Measurements from ENCODE around the gene ADAMTS8. TPM values are rescaled to one million over a fixed set of nuclear protein-coding genes. Genes with fewer than 3 reads are reported as not detected.

Gene ADAMTS8
- total and polyA plus RNA-seq, 4 donors, result 0.02 to 0.08 (median 0.07) TPM; not detected in 1

DNA sequence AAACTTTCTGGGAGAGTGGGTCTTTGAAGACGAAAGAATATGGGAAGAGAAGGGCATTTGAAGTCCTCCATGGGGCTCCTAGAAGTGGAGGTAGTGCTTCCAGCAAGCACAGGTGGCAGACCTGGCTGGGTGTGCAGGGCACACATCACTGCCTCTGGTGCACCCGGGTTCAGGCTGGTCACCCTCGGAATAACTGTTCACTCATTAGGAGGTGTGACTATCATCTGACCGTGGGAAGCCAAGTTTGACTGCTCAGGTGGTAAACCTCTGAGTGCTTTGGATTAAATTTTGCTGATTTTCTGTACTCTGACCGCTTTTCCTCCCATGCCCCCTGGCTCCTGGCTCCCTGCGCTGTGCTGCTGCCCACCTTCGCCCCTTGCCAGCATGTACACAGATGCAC lies 31.1 kb upstream of the ADAMTS8 start:
- no peak overlapping the region for H3K9ac ChIP-seq (ENCODE audit: low read depth in 1 of 2, low read length in 2 of 2)
- H3K36me3 ChIP-seq (ENCODE audit: control insufficient read depth in 4 of 4, insufficient read depth in 3 of 4, low read depth in 1 of 4, low read length in 3 of 4), result no peaks in the 10 kb centered on the region
- H3K27ac ChIP-seq (ENCODE audit: low read depth in 1 of 2, low read length in 2 of 2), result no peak overlapping the region
- no peaks in the 10 kb centered on the region for H3K4me1 ChIP-seq (ENCODE audit: control insufficient read depth in 4 of 4, insufficient read depth in 4 of 4, low read length in 3 of 4)
- DNase-seq (ENCODE audit: low spot score), result no peak
- peaks cover 0 to 5% (median under 1%) of the 10 kb centered on the region in 4 donors for H3K27me3 ChIP-seq (ENCODE audit: control insufficient read depth in 4 of 4, insufficient read depth in 4 of 4, low read length in 3 of 4)
- TF ChIP-seq, protein P1, sequence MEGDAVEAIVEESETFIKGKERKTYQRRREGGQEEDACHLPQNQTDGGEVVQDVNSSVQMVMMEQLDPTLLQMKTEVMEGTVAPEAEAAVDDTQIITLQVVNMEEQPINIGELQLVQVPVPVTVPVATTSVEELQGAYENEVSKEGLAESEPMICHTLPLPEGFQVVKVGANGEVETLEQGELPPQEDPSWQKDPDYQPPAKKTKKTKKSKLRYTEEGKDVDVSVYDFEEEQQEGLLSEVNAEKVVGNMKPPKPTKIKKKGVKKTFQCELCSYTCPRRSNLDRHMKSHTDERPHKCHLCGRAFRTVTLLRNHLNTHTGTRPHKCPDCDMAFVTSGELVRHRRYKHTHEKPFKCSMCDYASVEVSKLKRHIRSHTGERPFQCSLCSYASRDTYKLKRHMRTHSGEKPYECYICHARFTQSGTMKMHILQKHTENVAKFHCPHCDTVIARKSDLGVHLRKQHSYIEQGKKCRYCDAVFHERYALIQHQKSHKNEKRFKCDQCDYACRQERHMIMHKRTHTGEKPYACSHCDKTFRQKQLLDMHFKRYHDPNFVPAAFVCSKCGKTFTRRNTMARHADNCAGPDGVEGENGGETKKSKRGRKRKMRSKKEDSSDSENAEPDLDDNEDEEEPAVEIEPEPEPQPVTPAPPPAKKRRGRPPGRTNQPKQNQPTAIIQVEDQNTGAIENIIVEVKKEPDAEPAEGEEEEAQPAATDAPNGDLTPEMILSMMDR (IDR thresholded peaks at IDR 0.05; ENCODE audit: low read depth, low read length, missing input control), result no peak
- no peak for TF ChIP-seq HNF4A (conservative IDR thresholded peaks at IDR 0.05)
- no peak for TF ChIP-seq EGR1 (IDR thresholded peaks at IDR 0.05; ENCODE audit: low read depth in 2 of 2)
- TF ChIP-seq, protein P2, sequence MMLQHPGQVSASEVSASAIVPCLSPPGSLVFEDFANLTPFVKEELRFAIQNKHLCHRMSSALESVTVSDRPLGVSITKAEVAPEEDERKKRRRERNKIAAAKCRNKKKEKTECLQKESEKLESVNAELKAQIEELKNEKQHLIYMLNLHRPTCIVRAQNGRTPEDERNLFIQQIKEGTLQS (IDR thresholded peaks at IDR 0.05), result no peak
- no peak for TF ChIP-seq FOXA2 (IDR thresholded peaks at IDR 0.05)
- no peak for TF ChIP-seq TAF1 (conservative IDR thresholded peaks at IDR 0.05)
- TF ChIP-seq YY1 (IDR thresholded peaks at IDR 0.05), result no peak
- TF ChIP-seq FOXA1 (IDR thresholded peaks at IDR 0.05), result no peak
- TF ChIP-seq GABPA (IDR thresholded peaks at IDR 0.05 in 1 of 2, conservative IDR thresholded peaks at IDR 0.05 in 1 of 2), result no peak
- no peak for TF ChIP-seq NR2F2 (IDR thresholded peaks at IDR 0.05)
- 87% methylated on average over 7 of the region's 7 CpGs for WGBS
- H3K9me3 ChIP-seq (ENCODE audit: control insufficient read depth in 4 of 4, low read length in 3 of 4), result no peaks in the 10 kb centered on the region
- H3K4me3 ChIP-seq (ENCODE audit: low read depth in 1 of 3, low read length in 3 of 3), result no peak overlapping the region

DNA sequence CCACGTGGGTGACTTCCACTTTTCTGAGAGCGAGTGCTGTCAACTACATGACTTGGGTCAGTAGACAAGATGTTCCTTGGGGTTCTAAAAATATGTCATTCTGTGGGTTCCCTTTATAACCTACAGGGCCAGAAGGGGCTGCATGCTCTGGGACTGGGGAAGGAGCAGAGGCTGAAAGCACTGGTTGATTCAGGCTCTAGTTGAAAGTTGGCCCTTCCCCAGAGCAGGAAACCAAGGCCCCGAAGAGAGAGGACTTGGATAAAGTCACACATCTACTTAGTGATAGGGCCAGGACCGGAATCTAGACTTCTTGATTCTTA lies 30.0 kb upstream of the ADAMTS8 start:
- Histone ChIP-seq H3K36me3 (ENCODE audit: control insufficient read depth in 4 of 4, insufficient read depth in 3 of 4, low read depth in 1 of 4, low read length in 3 of 4) (no peaks in the 10 kb centered on the region), H3K27me3 (ENCODE audit: control insufficient read depth in 4 of 4, insufficient read depth in 4 of 4, low read length in 3 of 4) (peaks cover 0 to 8% (median under 1%) of the 10 kb centered on the region in 4 donors), H3K4me1 (ENCODE audit: control insufficient read depth in 4 of 4, insufficient read depth in 4 of 4, low read length in 3 of 4) (no peaks in the 10 kb centered on the region), H3K4me3 (ENCODE audit: low read depth in 1 of 3, low read length in 3 of 3) (no peak overlapping the region), H3K9me3 (ENCODE audit: control insufficient read depth in 4 of 4, low read length in 3 of 4) (no peaks in the 10 kb centered on the region), H3K27ac (ENCODE audit: low read depth in 1 of 2, low read length in 2 of 2) (no peak overlapping the region), H3K9ac (ENCODE audit: low read depth in 1 of 2, low read length in 2 of 2) (no peak overlapping the region)
- WGBS, result 79% methylated on average over 4 of the region's 4 CpGs
- no peak for DNase-seq (ENCODE audit: low spot score)
- TF ChIP-seq RAD21 (IDR thresholded peaks at IDR 0.05), result no peak
- no peak for TF ChIP-seq SP1 (IDR thresholded peaks at IDR 0.05)
- no peak for TF ChIP-seq HNF4A (conservative IDR thresholded peaks at IDR 0.05)
- no peak for TF ChIP-seq FOXA1 (IDR thresholded peaks at IDR 0.05)
- TF ChIP-seq, protein P3, sequence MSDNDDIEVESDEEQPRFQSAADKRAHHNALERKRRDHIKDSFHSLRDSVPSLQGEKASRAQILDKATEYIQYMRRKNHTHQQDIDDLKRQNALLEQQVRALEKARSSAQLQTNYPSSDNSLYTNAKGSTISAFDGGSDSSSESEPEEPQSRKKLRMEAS (IDR thresholded peaks at IDR 0.05), result no peak
- TF ChIP-seq, protein P4, sequence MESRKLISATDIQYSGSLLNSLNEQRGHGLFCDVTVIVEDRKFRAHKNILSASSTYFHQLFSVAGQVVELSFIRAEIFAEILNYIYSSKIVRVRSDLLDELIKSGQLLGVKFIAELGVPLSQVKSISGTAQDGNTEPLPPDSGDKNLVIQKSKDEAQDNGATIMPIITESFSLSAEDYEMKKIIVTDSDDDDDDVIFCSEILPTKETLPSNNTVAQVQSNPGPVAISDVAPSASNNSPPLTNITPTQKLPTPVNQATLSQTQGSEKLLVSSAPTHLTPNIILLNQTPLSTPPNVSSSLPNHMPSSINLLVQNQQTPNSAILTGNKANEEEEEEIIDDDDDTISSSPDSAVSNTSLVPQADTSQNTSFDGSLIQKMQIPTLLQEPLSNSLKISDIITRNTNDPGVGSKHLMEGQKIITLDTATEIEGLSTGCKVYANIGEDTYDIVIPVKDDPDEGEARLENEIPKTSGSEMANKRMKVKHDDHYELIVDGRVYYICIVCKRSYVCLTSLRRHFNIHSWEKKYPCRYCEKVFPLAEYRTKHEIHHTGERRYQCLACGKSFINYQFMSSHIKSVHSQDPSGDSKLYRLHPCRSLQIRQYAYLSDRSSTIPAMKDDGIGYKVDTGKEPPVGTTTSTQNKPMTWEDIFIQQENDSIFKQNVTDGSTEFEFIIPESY (IDR thresholded peaks at IDR 0.05), result no peak
- TF ChIP-seq, protein P2 (IDR thresholded peaks at IDR 0.05), result no peak
- TF ChIP-seq TAF1 (conservative IDR thresholded peaks at IDR 0.05), result no peak

Data from liver (tissue), 9 donors.